ENCODE measurements around the gene SLC16A11. TPM values are rescaled to one million over a fixed set of nuclear protein-coding genes. Genes with fewer than 3 reads are reported as not detected.
A peak's percentile ranks its signal among the peaks of the same experiment; 100 is the strongest.
"Not testable (repeated sequence)": the region's sequence is repeated elsewhere in the genome, so short reads cannot be mapped to it uniquely, and the experiment has no call there.

The SLC16A11 gene, protein sequence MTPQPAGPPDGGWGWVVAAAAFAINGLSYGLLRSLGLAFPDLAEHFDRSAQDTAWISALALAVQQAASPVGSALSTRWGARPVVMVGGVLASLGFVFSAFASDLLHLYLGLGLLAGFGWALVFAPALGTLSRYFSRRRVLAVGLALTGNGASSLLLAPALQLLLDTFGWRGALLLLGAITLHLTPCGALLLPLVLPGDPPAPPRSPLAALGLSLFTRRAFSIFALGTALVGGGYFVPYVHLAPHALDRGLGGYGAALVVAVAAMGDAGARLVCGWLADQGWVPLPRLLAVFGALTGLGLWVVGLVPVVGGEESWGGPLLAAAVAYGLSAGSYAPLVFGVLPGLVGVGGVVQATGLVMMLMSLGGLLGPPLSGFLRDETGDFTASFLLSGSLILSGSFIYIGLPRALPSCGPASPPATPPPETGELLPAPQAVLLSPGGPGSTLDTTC
- total RNA-seq = 0.38 TPM
- long read RNA-seq = 0 reads

DNA sequence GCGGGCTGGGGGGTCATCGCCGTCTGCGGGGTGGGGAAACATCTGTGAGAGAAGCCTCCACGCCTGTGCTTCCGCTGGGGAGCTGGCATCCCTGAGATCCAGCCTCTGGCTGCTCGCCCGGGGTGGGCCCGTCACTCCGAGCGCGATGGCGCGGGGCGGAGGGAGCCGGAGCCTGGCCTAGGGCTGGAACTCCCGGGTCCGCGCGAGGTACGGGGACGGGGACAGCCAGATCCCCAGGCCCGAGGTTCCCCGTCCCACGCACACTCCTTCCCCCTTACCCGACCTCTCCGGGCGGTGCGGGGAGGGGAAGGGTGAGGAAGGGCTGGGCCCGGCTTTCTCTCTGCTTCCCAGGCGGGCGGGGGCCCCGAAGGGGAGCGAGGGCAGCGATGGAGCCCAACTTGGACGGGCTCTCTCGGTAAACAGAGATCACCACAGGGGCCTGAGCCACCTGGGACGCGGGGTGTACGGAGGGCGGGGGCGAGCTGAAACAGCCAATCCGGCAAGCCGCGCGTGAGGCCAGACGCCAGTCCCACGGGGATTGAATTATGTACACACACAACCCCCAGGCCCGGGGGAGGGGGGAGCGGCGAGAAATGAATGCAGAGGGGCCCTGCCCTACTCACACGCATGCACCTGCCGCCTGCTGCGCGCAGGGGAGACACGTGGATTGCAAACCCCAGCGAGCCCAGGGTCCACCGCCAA lies at the start of gene SLC16A11:
Gene SLC16A11 (minus strand): TSS at position 596 of the 702 bp plus-strand sequence. CDS start 579 bp downstream, at position 17.
- H3K9me3 ChIP-seq (replicated peaks) = no peaks in the 10 kb centered on the region
- peaks cover 45% of the 10 kb centered on the region for H3K4me1 ChIP-seq
- peak within 1 kb of the TSS; percentile 71 for H3K4me3 ChIP-seq
- intact Hi-C loops (cut with micrococcal nuclease) = no loop called here
- DNase-seq = peak; percentile 47
- H3K36me3 ChIP-seq = no peaks in the 10 kb centered on the region
- peak within 1 kb of the TSS; percentile 75 for H3K27ac ChIP-seq (replicated peaks)
- H3K27me3 ChIP-seq (ENCODE audit: low read depth) = peaks cover 59% of the 10 kb centered on the region
- TF ChIP-seq, protein P1, sequence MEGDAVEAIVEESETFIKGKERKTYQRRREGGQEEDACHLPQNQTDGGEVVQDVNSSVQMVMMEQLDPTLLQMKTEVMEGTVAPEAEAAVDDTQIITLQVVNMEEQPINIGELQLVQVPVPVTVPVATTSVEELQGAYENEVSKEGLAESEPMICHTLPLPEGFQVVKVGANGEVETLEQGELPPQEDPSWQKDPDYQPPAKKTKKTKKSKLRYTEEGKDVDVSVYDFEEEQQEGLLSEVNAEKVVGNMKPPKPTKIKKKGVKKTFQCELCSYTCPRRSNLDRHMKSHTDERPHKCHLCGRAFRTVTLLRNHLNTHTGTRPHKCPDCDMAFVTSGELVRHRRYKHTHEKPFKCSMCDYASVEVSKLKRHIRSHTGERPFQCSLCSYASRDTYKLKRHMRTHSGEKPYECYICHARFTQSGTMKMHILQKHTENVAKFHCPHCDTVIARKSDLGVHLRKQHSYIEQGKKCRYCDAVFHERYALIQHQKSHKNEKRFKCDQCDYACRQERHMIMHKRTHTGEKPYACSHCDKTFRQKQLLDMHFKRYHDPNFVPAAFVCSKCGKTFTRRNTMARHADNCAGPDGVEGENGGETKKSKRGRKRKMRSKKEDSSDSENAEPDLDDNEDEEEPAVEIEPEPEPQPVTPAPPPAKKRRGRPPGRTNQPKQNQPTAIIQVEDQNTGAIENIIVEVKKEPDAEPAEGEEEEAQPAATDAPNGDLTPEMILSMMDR (IDR thresholded peaks at IDR 0.05; ENCODE audit: borderline replicate concordance) = no peak

DNA sequence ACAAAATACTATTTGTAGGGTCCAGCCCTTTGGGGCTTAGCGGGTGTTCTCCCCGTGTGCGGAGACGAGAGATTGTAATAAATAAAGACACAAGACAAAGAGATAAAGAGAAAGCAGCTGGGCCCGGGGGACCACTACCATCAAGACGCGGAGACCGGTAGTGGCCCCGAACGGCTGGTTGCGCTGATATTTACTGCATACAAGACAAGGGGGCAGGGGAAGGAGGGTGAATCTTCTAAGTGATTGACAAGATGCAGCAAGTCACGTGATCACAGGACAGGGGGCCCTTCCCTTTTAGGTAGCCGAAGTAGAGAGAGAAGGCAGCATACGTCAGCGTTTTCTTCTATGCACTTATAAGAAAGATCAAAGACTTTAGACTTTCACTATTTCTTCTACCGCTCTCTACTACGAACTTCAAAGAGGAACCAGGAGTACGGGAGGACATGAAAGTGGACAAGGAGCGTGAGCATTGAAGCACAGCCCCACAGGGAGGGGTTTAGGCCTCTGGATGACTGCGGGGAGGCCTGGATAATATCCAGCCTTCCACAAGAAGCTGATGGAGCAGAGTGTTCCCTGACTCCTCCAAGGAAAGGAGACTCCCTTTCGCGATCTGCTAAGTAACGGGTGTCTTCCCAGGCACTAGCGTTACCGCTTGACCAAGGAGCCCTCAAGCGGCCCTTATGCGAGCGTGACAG lies 47.6 kb upstream of the SLC16A11 start:
- H3K4me1 ChIP-seq, H3K4me3 ChIP-seq, H3K36me3 ChIP-seq: not testable (repeated sequence)

DNA sequence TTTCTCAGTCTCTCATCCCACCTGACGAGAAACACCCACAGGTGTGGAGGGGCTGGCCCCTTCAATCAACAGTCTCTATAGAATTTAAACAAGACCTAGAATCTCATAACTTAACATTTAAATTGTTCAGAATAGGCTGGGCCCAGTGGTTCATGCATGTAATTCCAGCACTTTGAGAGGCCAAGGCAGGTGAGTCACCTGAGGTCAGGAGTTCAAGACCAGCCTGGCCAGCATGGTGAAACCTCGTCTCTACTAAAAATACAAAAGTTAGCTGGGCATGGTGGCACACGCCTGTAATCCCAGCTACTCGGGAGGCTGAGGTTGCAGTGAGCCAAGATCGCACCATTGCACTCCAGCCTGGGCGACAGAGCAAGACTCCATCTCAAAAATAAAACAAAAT lies 45.7 kb upstream of the SLC16A11 start:
- H3K9me3 ChIP-seq (replicated peaks); H3K36me3 ChIP-seq; intact Hi-C loops (cut with micrococcal nuclease); DNase-seq; H3K4me1 ChIP-seq; H3K4me3 ChIP-seq; H3K27ac ChIP-seq (replicated peaks): not testable (repeated sequence)
- peaks cover 93% of the 10 kb centered on the region for H3K27me3 ChIP-seq (ENCODE audit: low read depth)

More for the DNA sequence above, 47.6 kb upstream of the SLC16A11 start:
- H3K27ac ChIP-seq (replicated peaks); H3K9me3 ChIP-seq (replicated peaks); intact Hi-C loops (cut with micrococcal nuclease); DNase-seq: not testable (repeated sequence)
- H3K27me3 ChIP-seq (ENCODE audit: low read depth) = peaks cover 97% of the 10 kb centered on the region

DNA sequence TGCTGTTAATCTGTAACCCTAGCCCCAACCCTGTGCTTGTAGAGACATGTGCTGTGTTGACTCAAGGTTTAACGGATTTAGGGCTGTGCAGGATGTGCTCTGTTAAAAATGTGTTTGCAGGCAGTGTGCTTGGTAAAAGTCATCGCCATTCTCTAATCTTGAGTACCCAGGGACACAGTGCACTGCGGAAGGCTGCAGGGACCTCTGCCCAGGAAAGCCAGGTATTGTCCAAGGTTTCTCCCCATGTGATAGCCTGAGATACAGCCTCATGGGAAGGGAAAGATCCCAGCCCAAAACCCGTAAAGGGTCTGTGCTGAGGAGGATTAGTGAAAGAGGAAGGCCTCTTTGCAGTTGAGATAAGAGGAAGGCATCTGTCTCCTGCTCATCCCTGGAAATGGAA lies 44.5 kb upstream of the SLC16A11 start:
- H3K27ac ChIP-seq (replicated peaks); intact Hi-C loops (cut with micrococcal nuclease); DNase-seq: not testable (repeated sequence)

DNA sequence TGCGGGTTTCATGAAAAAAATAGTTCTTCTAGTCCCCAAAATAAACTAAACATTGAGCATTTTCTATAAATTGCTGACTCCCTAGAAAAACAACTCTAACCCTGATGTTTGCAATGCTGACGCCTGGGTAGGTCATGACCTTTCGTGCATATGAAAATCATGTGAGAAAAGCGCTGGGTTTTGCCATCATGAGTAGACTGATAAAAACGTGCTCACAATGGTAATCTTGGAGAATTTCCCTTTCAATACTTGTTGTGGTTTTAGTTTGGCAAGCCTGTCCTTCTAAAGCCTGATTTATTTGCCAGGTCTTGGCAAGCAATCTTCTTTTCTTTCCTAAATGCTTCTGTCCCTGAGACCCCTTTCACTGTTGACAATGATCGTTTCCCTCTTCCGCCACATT lies 40.2 kb upstream of the SLC16A11 start:
- DNase-seq = no peak
- TF ChIP-seq, protein P1 (IDR thresholded peaks at IDR 0.05; ENCODE audit: borderline replicate concordance) = no peak
- H3K9me3 ChIP-seq (replicated peaks) = no peaks in the 10 kb centered on the region
- peaks cover 41% of the 10 kb centered on the region for H3K27me3 ChIP-seq (ENCODE audit: low read depth)
- H3K36me3 ChIP-seq = no peaks in the 10 kb centered on the region
- no peak overlapping the region for H3K27ac ChIP-seq (replicated peaks)
- H3K4me3 ChIP-seq = no peak overlapping the region
- no peaks in the 10 kb centered on the region for H3K4me1 ChIP-seq
- intact Hi-C loops (cut with micrococcal nuclease) = no loop called here

More for the DNA sequence above, 44.5 kb upstream of the SLC16A11 start:
- H3K36me3 ChIP-seq; H3K4me3 ChIP-seq; H3K4me1 ChIP-seq; H3K9me3 ChIP-seq (replicated peaks): not testable (repeated sequence)
- peaks cover 82% of the 10 kb centered on the region for H3K27me3 ChIP-seq (ENCODE audit: low read depth)

DNA sequence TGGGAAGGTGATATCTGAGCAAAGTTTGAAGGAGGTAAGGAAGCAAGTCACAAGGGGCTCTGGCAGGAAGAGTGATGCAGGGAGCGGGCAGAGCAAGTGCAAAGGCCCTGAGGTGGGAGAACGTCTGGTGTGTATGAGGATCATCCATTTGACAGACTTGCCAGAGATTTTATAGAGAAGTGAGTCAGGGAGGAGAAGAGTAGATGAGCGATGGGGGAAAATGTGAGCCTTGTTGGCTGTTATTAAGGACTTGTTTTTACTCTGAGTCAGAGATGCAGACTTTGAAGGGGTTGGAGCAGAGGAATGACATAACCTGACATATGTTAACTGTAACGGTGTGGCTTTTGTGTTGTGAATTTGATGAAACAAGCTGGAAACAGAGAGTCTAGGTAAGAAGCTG lies 39.7 kb upstream of the SLC16A11 start:
- H3K9me3 ChIP-seq (replicated peaks) = no peaks in the 10 kb centered on the region
- H3K4me1 ChIP-seq = no peaks in the 10 kb centered on the region
- TF ChIP-seq, protein P1 (IDR thresholded peaks at IDR 0.05; ENCODE audit: borderline replicate concordance) = no peak
- no peak for DNase-seq
- intact Hi-C loops (cut with micrococcal nuclease) = no loop called here
- no peak overlapping the region for H3K4me3 ChIP-seq
- no peak overlapping the region for H3K27ac ChIP-seq (replicated peaks)
- H3K36me3 ChIP-seq = no peaks in the 10 kb centered on the region
- peaks cover 39% of the 10 kb centered on the region for H3K27me3 ChIP-seq (ENCODE audit: low read depth)

All from left ventricle myocardium inferior (tissue), 1 donor.